Small intestine (tissue), 7 donors: Measurements from ENCODE around the gene MEGF6. TPM values are rescaled to one million over a fixed set of nuclear protein-coding genes. Genes with fewer than 3 reads are reported as not detected.

Experiments
- DNase-seq, 2 donors: peaks; one replicate each; pipeline versions ENCODE4 v3.0.0 to v3.0.0-alpha.2; 2013
- FAIRE-seq: peaks from 2 replicates; lab custom pipeline; 2012; peaks lifted over from hg19 to GRCh38; lab: Jason Lieb, UNC
- H3K27ac ChIP-seq, 3 donors: one replicate each; pipeline ENCODE4 v1.5.1; 2013; ENCODE audit warnings: low read length in 2 of 3, mild to moderate bottlenecking in 2 of 3, control low read depth in 1 of 3, inconsistent platforms in 1 of 3, low read depth in 1 of 3, moderate library complexity in 1 of 3
- H3K27me3 ChIP-seq, 3 donors: one replicate each; pipeline ENCODE4 v1.6.1; 2013; ENCODE audit warnings: low read length in 3 of 3, inconsistent platforms in 1 of 3; ENCODE audit not compliant: control insufficient read depth in 3 of 3, insufficient read depth in 3 of 3
- H3K36me3 ChIP-seq, 3 donors: one replicate each; pipeline ENCODE4 v1.6.1; 2013; ENCODE audit warnings: low read length in 3 of 3, inconsistent platforms in 1 of 3, low read depth in 1 of 3, mild to moderate bottlenecking in 1 of 3, moderate library complexity in 1 of 3; ENCODE audit not compliant: control insufficient read depth in 3 of 3, insufficient read depth in 2 of 3
- H3K4me1 ChIP-seq, 3 donors: one replicate each; pipeline ENCODE4 v1.6.1; 2013; ENCODE audit warnings: low read length in 2 of 3, inconsistent platforms in 1 of 3, low read depth in 1 of 3, mild to moderate bottlenecking in 1 of 3, moderate library complexity in 1 of 3; ENCODE audit not compliant: control insufficient read depth in 3 of 3, insufficient read depth in 2 of 3
- H3K4me3 ChIP-seq, 3 donors: one replicate each; pipeline ENCODE4 v1.5.1; 2013; ENCODE audit warnings: low read length in 3 of 3, control low read depth in 1 of 3, inconsistent platforms in 1 of 3, low read depth in 1 of 3, mild to moderate bottlenecking in 1 of 3, moderate library complexity in 1 of 3
- H3K9me3 ChIP-seq, 2 donors: one replicate each; pipeline ENCODE4 v1.6.1; 2013; ENCODE audit warnings: low read depth in 1 of 2, low read length in 1 of 2; ENCODE audit not compliant: control insufficient read depth in 2 of 2, insufficient read depth in 1 of 2
- WGBS, 3 donors: extraction: QIAGEN DNeasy Blood & Tissue Kit; methylation state at CpG; one replicate each; pipeline ENCODE4 v1.1.7; 2013; 5-methylcytosine and 5-hydroxymethylcytosine counted together
- polyA plus RNA-seq, 4 donors: library from polyadenylated mRNA; stranded (reverse) in 3 of 4; unstranded in 1 of 4; fragments of 200-250 nt in 3 of 4; fragments of 120-200 nt in 1 of 4; gene quantifications; one replicate each; pipeline versions ENCODE4 v1.2.1 to v1.2.3, GENCODE V29; 2013
- donor health status: healthy with polysubstance abuse.
- donor health status: control.
- donor health status: control.
- donor health status: Bipolar disorder and iron deficiency.
- donor health status: healthy.

Gene MEGF6
- polyA plus RNA-seq, 4 donors, result 0.45 to 5.8 (median 3.7) TPM

GRCh38 chr1:3552176-3552575 lies 59.1 kb downstream of the MEGF6 start:
- H3K4me3 ChIP-seq, result no peak overlapping the region
- H3K27me3 ChIP-seq, result no peaks in the 10 kb centered on the region
- no peaks in the 10 kb centered on the region for H3K4me1 ChIP-seq
- no peak overlapping the region for H3K27ac ChIP-seq
- FAIRE-seq (no peak), DNase-seq (no peak)
- H3K36me3 ChIP-seq, result no peaks in the 10 kb centered on the region
- no peaks in the 10 kb centered on the region for H3K9me3 ChIP-seq
- 90 to 94% (median 92%) methylated on average over 14 of the region's 14 CpGs for WGBS, 3 donors

- 62 to 82% (median 68%) methylated on average over 10 of the region's 10 CpGs for WGBS, 3 donors
- FAIRE-seq, result no peak
These were observed 59.6 kb downstream of the MEGF6 start for GRCh38 chr1:3551711-3552110.

GRCh38 chr1:3551290-3551678 lies 60.0 kb downstream of the MEGF6 start:
- H3K9me3 ChIP-seq, result no peaks in the 10 kb centered on the region
- H3K4me1 ChIP-seq, result peaks cover 0 to under 1% (median 0%) of the 10 kb centered on the region in 3 donors
- H3K4me3 ChIP-seq, result no peak overlapping the region
- FAIRE-seq (no peak), DNase-seq (no peak)
- H3K36me3 ChIP-seq, result no peaks in the 10 kb centered on the region
- no peak overlapping the region for H3K27ac ChIP-seq
- no peaks in the 10 kb centered on the region for H3K27me3 ChIP-seq
- WGBS, 3 donors, result 68 to 76% (median 75%) methylated on average over 5 of the region's 5 CpGs

More at GRCh38 chr1:3551711-3552110, 59.6 kb downstream of the MEGF6 start:
- no peaks in the 10 kb centered on the region for H3K4me1 ChIP-seq
- H3K27ac ChIP-seq, result no peak overlapping the region
- no peaks in the 10 kb centered on the region for H3K9me3 ChIP-seq
- no peaks in the 10 kb centered on the region for H3K36me3 ChIP-seq
- H3K27me3 ChIP-seq, result no peaks in the 10 kb centered on the region
- no peak for DNase-seq
- H3K4me3 ChIP-seq, result no peak overlapping the region

- Histone ChIP-seq H3K27me3 (no peaks in the 10 kb centered on the region), H3K9me3 (no peaks in the 10 kb centered on the region), H3K36me3 (no peaks in the 10 kb centered on the region), H3K27ac (no peak overlapping the region), H3K4me1 (peaks cover 0 to 5% (median 0%) of the 10 kb centered on the region in 3 donors), H3K4me3 (no peak overlapping the region)
- FAIRE-seq, result no peak
- no peak for DNase-seq
- 73 to 84% (median 79%) methylated on average over 25 to 27 of the region's 27 CpGs for WGBS, 3 donors
These were observed 60.6 kb downstream of the MEGF6 start for GRCh38 chr1:3550511-3551289.

GRCh38 chr1:3548895-3549294 lies 62.4 kb downstream of the MEGF6 start:
- no peaks in the 10 kb centered on the region for H3K36me3 ChIP-seq
- no peaks in the 10 kb centered on the region for H3K27me3 ChIP-seq
- peaks cover 0 to 5% (median 0%) of the 10 kb centered on the region in 3 donors for H3K4me1 ChIP-seq
- DNase-seq (no peak), FAIRE-seq (no peak)
- H3K9me3 ChIP-seq, result no peaks in the 10 kb centered on the region
- H3K27ac ChIP-seq, result no peak overlapping the region
- WGBS, 3 donors, result 83 to 88% (median 84%) methylated on average over 11 to 15 of the region's 15 CpGs
- no peak overlapping the region for H3K4me3 ChIP-seq

GRCh38 chr1:3548156-3548893 lies 63.0 kb downstream of the MEGF6 start:
- H3K4me3 ChIP-seq, result no peak overlapping the region
- WGBS, 3 donors, result 64 to 79% (median 73%) methylated on average over 22 to 24 of the region's 24 CpGs
- no peaks in the 10 kb centered on the region for H3K27me3 ChIP-seq
- DNase-seq (no peak), FAIRE-seq (no peak)
- peaks cover 0 to 5% (median 0%) of the 10 kb centered on the region in 3 donors for H3K4me1 ChIP-seq
- no peaks in the 10 kb centered on the region for H3K36me3 ChIP-seq
- H3K9me3 ChIP-seq, result no peaks in the 10 kb centered on the region
- H3K27ac ChIP-seq, result no peak overlapping the region

- FAIRE-seq (no peak), DNase-seq (no peak)
- 56 to 69% (median 57%) methylated on average over 34 to 38 of the region's 38 CpGs for WGBS, 3 donors
- Histone ChIP-seq H3K27me3 (no peaks in the 10 kb centered on the region), H3K4me1 (peaks cover 0 to 5% (median 0%) of the 10 kb centered on the region in 3 donors), H3K9me3 (no peaks in the 10 kb centered on the region), H3K36me3 (no peaks in the 10 kb centered on the region), H3K27ac (no peak overlapping the region), H3K4me3 (no peak overlapping the region)
These were observed 64.0 kb downstream of the MEGF6 start for GRCh38 chr1:3547055-3548005.

GRCh38 chr1:3546048-3546384 lies 65.3 kb downstream of the MEGF6 start:
- no peaks in the 10 kb centered on the region for H3K9me3 ChIP-seq
- no peaks in the 10 kb centered on the region for H3K36me3 ChIP-seq
- WGBS, 3 donors, result 40 to 57% (median 57%) methylated on average over 3 to 4 of the region's 4 CpGs
- peaks cover 0 to 12% (median 0%) of the 10 kb centered on the region in 3 donors for H3K4me1 ChIP-seq
- FAIRE-seq (no peak), DNase-seq (no peak)
- no peak overlapping the region for H3K4me3 ChIP-seq
- no peaks in the 10 kb centered on the region for H3K27me3 ChIP-seq
- no peak overlapping the region for H3K27ac ChIP-seq
